ENCODE results near the gene HUWE1. TPM values are rescaled to one million over a fixed set of nuclear protein-coding genes. Genes with fewer than 3 reads are reported as not detected.

The HUWE1 gene
- total RNA-seq, 1 experiment from 2014 or later, result 277 TPM

DNA sequence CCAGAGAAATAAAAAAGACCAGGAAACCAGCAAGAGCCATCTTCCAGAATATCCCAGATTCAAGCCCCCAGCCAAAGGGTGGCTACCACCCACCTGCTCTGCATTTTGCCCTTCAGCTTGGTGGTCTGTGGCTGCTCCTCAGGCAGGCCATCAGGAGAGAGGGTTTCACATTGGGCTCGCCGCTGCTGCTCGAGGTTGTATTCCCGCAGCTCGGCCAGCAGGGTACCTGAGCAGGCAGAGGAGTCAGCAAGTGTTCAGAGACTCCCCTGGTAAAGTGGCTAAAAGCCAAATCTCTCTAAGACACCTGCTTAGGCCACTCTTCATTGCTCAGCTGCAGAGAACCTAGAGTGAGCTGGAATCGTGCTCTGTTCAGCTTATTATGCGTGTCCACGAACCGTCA lies 141.6 kb downstream of the HUWE1 start:
- H3K27me3 Mint-ChIP-seq (ENCODE audit: low read depth), result no peaks in the 10 kb centered on the region
- no peaks in the 10 kb centered on the region for H3K4me1 Mint-ChIP-seq
- POLR2A ChIA-PET, result no interaction called here
- DNase-seq (ENCODE audit: low spot score) (no peak), ATAC-seq (no peak; the same call in none of the 2 replicates)
- H3K4me3 Mint-ChIP-seq, result no peak overlapping the region
- TF ChIP-seq, protein P1, sequence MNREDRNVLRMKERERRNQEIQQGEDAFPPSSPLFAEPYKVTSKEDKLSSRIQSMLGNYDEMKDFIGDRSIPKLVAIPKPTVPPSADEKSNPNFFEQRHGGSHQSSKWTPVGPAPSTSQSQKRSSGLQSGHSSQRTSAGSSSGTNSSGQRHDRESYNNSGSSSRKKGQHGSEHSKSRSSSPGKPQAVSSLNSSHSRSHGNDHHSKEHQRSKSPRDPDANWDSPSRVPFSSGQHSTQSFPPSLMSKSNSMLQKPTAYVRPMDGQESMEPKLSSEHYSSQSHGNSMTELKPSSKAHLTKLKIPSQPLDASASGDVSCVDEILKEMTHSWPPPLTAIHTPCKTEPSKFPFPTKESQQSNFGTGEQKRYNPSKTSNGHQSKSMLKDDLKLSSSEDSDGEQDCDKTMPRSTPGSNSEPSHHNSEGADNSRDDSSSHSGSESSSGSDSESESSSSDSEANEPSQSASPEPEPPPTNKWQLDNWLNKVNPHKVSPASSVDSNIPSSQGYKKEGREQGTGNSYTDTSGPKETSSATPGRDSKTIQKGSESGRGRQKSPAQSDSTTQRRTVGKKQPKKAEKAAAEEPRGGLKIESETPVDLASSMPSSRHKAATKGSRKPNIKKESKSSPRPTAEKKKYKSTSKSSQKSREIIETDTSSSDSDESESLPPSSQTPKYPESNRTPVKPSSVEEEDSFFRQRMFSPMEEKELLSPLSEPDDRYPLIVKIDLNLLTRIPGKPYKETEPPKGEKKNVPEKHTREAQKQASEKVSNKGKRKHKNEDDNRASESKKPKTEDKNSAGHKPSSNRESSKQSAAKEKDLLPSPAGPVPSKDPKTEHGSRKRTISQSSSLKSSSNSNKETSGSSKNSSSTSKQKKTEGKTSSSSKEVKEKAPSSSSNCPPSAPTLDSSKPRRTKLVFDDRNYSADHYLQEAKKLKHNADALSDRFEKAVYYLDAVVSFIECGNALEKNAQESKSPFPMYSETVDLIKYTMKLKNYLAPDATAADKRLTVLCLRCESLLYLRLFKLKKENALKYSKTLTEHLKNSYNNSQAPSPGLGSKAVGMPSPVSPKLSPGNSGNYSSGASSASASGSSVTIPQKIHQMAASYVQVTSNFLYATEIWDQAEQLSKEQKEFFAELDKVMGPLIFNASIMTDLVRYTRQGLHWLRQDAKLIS (CRISPR knock-in tag; IDR thresholded peaks at IDR 0.05; ENCODE audit: borderline replicate concordance), result no peak
- TF ChIP-seq ZNF121 (CRISPR knock-in tag; IDR thresholded peaks at IDR 0.05) (no peak), SMAD3 (CRISPR knock-in tag; IDR thresholded peaks at IDR 0.05; ENCODE audit: borderline replicate concordance) (no peak), SOX15 (CRISPR knock-in tag; IDR thresholded peaks at IDR 0.05) (no peak), OVOL2 (CRISPR knock-in tag; IDR thresholded peaks at IDR 0.05; ENCODE audit: borderline replicate concordance) (no peak), NR1H2 (CRISPR knock-in tag; IDR thresholded peaks at IDR 0.05) (no peak), CREM (CRISPR knock-in tag; IDR thresholded peaks at IDR 0.05) (no peak), JUN (CRISPR knock-in tag; IDR thresholded peaks at IDR 0.05) (no peak), ZNF317 (CRISPR knock-in tag; IDR thresholded peaks at IDR 0.05; ENCODE audit: borderline replicate concordance, low read depth) (no peak), GTF2I (CRISPR knock-in tag; conservative IDR thresholded peaks at IDR 0.05) (no peak), ETV6 (CRISPR knock-in tag; IDR thresholded peaks at IDR 0.05) (no peak), CBFB (CRISPR knock-in tag; IDR thresholded peaks at IDR 0.05; ENCODE audit: low read depth) (no peak)
- TF ChIP-seq, protein P2, sequence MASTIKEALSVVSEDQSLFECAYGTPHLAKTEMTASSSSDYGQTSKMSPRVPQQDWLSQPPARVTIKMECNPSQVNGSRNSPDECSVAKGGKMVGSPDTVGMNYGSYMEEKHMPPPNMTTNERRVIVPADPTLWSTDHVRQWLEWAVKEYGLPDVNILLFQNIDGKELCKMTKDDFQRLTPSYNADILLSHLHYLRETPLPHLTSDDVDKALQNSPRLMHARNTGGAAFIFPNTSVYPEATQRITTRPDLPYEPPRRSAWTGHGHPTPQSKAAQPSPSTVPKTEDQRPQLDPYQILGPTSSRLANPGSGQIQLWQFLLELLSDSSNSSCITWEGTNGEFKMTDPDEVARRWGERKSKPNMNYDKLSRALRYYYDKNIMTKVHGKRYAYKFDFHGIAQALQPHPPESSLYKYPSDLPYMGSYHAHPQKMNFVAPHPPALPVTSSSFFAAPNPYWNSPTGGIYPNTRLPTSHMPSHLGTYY (CRISPR knock-in tag; IDR thresholded peaks at IDR 0.05), result no peak
- TF ChIP-seq, protein P3, sequence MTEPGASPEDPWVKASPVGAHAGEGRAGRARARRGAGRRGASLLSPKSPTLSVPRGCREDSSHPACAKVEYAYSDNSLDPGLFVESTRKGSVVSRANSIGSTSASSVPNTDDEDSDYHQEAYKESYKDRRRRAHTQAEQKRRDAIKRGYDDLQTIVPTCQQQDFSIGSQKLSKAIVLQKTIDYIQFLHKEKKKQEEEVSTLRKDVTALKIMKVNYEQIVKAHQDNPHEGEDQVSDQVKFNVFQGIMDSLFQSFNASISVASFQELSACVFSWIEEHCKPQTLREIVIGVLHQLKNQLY (CRISPR knock-in tag; IDR thresholded peaks at IDR 0.05), result no peak
- TF ChIP-seq, protein P4, sequence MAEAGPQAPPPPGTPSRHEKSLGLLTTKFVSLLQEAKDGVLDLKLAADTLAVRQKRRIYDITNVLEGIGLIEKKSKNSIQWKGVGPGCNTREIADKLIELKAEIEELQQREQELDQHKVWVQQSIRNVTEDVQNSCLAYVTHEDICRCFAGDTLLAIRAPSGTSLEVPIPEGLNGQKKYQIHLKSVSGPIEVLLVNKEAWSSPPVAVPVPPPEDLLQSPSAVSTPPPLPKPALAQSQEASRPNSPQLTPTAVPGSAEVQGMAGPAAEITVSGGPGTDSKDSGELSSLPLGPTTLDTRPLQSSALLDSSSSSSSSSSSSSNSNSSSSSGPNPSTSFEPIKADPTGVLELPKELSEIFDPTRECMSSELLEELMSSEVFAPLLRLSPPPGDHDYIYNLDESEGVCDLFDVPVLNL (CRISPR knock-in tag; IDR thresholded peaks at IDR 0.05; ENCODE audit: borderline replicate concordance, low read depth), result no peak
- TF ChIP-seq, protein P5, sequence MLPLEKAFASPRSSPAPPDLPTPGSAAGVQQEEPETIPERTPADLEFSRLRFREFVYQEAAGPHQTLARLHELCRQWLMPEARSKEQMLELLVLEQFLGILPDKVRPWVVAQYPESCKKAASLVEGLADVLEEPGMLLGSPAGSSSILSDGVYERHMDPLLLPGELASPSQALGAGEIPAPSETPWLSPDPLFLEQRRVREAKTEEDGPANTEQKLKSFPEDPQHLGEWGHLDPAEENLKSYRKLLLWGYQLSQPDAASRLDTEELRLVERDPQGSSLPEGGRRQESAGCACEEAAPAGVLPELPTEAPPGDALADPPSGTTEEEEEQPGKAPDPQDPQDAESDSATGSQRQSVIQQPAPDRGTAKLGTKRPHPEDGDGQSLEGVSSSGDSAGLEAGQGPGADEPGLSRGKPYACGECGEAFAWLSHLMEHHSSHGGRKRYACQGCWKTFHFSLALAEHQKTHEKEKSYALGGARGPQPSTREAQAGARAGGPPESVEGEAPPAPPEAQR (CRISPR knock-in tag; IDR thresholded peaks at IDR 0.05), result no peak
- TF ChIP-seq, protein P6, sequence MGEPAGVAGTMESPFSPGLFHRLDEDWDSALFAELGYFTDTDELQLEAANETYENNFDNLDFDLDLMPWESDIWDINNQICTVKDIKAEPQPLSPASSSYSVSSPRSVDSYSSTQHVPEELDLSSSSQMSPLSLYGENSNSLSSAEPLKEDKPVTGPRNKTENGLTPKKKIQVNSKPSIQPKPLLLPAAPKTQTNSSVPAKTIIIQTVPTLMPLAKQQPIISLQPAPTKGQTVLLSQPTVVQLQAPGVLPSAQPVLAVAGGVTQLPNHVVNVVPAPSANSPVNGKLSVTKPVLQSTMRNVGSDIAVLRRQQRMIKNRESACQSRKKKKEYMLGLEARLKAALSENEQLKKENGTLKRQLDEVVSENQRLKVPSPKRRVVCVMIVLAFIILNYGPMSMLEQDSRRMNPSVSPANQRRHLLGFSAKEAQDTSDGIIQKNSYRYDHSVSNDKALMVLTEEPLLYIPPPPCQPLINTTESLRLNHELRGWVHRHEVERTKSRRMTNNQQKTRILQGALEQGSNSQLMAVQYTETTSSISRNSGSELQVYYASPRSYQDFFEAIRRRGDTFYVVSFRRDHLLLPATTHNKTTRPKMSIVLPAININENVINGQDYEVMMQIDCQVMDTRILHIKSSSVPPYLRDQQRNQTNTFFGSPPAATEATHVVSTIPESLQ (CRISPR knock-in tag; IDR thresholded peaks at IDR 0.05), result no peak
- TF ChIP-seq, protein P7, sequence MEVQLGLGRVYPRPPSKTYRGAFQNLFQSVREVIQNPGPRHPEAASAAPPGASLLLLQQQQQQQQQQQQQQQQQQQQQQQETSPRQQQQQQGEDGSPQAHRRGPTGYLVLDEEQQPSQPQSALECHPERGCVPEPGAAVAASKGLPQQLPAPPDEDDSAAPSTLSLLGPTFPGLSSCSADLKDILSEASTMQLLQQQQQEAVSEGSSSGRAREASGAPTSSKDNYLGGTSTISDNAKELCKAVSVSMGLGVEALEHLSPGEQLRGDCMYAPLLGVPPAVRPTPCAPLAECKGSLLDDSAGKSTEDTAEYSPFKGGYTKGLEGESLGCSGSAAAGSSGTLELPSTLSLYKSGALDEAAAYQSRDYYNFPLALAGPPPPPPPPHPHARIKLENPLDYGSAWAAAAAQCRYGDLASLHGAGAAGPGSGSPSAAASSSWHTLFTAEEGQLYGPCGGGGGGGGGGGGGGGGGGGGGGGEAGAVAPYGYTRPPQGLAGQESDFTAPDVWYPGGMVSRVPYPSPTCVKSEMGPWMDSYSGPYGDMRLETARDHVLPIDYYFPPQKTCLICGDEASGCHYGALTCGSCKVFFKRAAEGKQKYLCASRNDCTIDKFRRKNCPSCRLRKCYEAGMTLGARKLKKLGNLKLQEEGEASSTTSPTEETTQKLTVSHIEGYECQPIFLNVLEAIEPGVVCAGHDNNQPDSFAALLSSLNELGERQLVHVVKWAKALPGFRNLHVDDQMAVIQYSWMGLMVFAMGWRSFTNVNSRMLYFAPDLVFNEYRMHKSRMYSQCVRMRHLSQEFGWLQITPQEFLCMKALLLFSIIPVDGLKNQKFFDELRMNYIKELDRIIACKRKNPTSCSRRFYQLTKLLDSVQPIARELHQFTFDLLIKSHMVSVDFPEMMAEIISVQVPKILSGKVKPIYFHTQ (CRISPR knock-in tag; IDR thresholded peaks at IDR 0.05), result no peak
- TF ChIP-seq, protein P8, sequence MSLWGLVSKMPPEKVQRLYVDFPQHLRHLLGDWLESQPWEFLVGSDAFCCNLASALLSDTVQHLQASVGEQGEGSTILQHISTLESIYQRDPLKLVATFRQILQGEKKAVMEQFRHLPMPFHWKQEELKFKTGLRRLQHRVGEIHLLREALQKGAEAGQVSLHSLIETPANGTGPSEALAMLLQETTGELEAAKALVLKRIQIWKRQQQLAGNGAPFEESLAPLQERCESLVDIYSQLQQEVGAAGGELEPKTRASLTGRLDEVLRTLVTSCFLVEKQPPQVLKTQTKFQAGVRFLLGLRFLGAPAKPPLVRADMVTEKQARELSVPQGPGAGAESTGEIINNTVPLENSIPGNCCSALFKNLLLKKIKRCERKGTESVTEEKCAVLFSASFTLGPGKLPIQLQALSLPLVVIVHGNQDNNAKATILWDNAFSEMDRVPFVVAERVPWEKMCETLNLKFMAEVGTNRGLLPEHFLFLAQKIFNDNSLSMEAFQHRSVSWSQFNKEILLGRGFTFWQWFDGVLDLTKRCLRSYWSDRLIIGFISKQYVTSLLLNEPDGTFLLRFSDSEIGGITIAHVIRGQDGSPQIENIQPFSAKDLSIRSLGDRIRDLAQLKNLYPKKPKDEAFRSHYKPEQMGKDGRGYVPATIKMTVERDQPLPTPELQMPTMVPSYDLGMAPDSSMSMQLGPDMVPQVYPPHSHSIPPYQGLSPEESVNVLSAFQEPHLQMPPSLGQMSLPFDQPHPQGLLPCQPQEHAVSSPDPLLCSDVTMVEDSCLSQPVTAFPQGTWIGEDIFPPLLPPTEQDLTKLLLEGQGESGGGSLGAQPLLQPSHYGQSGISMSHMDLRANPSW (CRISPR knock-in tag; conservative IDR thresholded peaks at IDR 0.05; ENCODE audit: low read depth), result no peak
- no peaks in the 10 kb centered on the region for H3K9me3 Mint-ChIP-seq
- peaks cover 86% of the 10 kb centered on the region for H3K36me3 Mint-ChIP-seq
- CTCF ChIA-PET, result no interaction called here
- H3K27ac Mint-ChIP-seq, result no peak overlapping the region
